Renal pelvis (tissue), 4 donors: ENCODE measurements around the gene NKX6-2. TPM values are rescaled to one million over a fixed set of nuclear protein-coding genes. Genes with fewer than 3 reads are reported as not detected.
"Not testable (repeated sequence)": the region's sequence is repeated elsewhere in the genome, so short reads cannot be mapped to it uniquely, and the experiment has no call there.

Source experiments
- DNase-seq: peaks from one replicate; pipeline ENCODE4 v3.0.0-alpha.2; 2013
- polyA plus RNA-seq, 3 donors: library from polyadenylated mRNA; unstranded; fragments of 120-200 nt; gene quantifications; one replicate each; pipeline ENCODE4 v1.2.1, GENCODE V29; 2013; ENCODE audit not compliant: insufficient read length in 3 of 3

Gene NKX6-2
- polyA plus RNA-seq, 3 donors = 4.7 to 9.0 (median 7.2) TPM

GRCh38 chr10:132757171-132757570, 28.8 kb downstream of the NKX6-2 start:
- DNase-seq = no peak

DNA sequence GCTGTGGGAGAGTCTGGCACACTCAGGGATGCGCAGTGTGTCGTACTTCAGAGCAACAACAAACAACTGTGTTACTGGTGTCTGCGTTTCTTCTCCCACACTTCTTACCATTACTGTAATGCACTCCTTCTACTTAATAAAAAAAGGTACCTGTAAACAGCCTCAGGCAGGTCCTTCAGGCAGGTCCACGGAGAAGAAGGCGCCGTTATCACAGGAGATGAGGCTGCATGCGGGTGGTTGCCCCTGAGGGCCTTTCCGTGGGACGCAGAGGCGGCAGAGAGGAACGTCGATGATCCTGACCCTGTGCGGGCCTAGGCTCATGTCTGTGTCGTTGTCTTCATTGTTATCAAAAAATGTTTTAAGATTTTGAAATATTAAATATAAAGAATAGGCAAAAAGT, 29.4 kb downstream of the NKX6-2 start:
- DNase-seq = no peak

DNA sequence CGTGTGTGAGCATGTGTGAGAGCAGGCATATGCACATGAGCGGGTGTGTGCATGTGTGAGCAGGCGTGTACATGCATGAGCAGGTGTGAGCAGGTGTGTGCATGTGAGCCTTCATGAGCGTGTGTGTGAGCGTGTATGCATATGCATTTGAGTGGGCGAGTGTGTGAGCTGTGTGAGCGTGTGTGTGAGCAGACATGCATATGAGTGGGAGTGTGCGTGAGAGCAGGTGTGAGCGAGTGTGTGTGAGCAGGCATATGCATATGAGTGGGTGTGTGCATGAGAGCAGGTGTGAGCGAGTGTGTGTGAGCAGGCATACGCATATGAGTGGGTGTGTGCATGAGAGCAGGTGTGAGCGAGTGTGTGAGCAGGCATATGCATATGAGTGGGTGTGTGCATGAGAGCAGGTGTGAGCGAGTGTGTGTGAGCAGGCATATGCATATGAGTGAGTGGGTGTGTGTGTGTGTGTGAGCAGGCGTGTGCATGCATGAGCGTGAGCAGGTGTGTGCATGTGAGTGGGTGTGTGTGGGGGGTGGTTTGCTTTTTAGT, 30.7 kb downstream of the NKX6-2 start:
- DNase-seq = no peak

DNA sequence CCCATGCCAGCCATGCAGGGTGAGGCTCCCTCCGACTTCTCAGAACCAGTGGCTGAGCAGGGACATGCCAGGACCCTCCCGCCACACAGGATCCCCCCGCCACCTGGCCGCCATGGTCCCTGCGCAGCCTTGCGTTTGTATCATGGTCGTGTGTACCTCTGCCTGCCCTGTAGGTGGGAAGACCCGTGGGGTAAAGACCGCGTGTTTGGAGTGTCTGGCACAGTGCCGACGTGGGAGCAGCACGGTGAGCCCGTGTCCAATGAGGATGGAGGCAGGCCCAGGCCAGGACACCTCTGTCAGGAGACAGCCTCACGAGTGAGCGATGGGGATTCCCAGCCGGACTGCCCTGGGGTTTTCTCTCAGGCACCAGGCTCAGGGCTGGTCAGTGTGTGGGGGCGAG, 31.9 kb downstream of the NKX6-2 start:
- DNase-seq = no peak

DNA sequence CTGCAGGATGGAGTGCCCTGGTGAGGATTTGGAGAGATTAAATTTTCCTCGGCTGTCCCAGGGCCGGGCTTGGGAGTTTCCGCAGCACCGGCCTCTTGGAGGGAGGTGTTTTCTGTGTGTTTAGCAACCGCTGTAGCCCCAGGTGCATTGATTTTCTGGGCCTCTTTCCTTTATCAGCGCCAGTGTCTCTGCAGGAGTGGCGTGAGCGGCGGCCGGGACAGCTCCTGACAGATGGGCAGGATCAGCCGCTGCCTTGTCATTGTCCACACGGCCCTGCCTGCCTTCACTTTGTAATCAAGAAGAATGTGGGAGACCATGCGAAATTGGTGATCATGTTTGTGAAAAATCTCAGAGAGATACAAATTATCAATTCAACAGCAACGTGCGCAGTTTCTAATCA, 32.4 kb downstream of the NKX6-2 start:
- DNase-seq = no peak

DNA sequence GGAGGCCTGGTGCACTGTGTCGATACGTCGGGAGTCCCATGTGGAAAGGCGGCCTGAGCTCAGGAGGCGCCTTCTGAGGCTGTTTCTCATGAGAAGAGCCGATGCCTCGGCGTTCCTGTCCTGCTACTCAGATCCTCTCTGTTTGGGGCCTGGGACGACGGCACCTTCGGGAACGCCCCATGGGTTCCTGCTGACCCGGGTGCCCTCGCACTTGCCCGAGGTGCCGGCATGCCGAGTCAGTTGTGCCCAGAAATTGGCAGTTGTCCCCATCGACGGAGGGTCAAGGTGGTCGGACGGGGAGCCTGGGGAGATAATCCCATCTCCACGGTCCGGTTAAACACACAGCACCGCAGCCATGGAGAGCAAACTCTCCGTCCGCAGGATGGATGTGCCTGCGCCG, 33.0 kb downstream of the NKX6-2 start:
- no peak for DNase-seq

- no peak for DNase-seq
Observed at GRCh38 chr10:132752378-132752777, 33.6 kb downstream of the NKX6-2 start.

DNA sequence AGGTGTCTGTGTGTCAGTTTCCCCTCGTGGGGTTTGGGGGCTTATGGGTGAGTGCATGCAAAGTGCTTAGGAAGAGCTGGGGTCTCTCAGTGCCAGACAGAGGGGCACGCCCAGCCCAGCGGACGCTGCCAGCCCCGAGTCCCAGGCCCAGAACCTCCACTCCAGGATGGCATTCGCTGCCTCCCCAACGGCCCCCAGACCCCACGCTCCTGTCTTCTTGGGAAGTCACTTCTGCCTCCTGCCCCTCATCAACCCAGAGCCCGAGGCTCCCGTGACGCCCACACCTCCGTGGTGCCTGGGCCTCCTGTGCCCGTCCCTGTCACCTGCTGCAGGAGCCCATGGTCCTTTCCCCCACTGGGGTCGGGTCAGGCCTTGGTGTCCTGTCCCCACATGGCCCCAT, 35.0 kb downstream of the NKX6-2 start:
- no peak for DNase-seq

DNA sequence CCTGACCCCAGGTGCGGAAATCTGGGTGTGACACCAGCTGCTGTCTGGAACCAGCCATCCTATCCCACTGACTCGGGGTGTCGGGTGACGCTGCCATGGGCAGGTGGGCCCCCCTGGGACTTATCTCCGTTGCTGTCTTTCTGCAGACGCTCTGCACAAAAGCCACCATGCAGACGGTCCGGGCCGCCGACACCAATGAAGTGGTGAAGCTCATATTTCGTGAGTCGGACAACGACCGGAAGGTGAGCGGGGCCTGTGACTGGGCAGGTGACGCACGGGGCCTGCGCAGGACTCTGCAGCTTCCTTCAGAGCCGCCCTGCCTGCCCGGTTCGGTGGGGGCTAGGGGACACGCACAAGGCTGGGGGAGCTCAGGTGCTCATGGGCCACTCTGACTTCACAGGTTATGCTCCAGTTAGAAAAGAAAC, 36.6 kb downstream of the NKX6-2 start:
- DNase-seq = peak; percentile 52

- peak; percentile 56 for DNase-seq
Observed at GRCh38 chr10:132748545-132749370, 37.2 kb downstream of the NKX6-2 start.

- DNase-seq = no peak
Observed at GRCh38 chr10:132748135-132748534, 37.8 kb downstream of the NKX6-2 start.

DNA sequence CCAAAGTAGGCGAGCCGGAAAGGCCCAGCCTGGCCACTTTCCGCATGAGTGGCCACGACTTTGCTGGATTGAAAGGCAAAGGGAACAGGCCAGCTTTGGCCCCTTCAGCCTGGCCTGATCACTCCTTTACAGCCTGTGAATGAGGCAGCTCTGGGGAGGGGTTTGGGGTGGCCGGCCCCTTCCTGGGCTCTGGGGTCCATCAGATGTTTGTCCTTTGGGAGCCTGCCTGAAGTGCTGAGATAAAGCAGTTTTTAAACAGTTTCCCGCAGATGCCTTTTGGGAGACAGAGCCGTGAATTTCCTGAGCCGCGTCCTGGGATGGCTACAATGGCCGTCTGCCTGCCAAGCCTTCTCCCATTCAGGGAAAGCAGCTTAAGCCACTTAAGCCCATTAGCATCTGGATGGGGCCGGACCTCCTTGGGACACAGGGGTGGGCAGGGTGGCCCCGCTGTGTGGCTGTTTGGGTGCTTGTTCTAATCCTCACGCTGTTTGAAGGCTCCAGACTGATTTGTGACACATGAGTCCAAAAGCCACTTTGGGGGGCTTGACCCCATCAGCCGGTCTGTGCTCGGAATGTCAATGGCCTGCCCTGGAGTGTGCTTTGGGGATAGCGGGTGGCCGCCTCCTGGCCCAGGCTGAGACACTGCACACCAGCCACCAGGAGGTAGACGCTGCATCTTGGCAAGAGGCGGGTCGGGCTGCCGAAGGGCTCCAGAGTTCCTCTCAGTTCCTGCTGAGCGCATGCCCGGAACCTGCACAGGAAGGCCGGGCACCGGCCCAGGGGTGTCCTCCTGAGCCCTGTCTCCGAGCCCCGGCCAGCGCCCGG, 38.9 kb downstream of the NKX6-2 start:
- no peak for DNase-seq

GRCh38 chr10:132746386-132746785, 39.6 kb downstream of the NKX6-2 start:
- DNase-seq = no peak

- DNase-seq = no peak
Observed at GRCh38 chr10:132745971-132746370, 40.0 kb downstream of the NKX6-2 start.

DNA sequence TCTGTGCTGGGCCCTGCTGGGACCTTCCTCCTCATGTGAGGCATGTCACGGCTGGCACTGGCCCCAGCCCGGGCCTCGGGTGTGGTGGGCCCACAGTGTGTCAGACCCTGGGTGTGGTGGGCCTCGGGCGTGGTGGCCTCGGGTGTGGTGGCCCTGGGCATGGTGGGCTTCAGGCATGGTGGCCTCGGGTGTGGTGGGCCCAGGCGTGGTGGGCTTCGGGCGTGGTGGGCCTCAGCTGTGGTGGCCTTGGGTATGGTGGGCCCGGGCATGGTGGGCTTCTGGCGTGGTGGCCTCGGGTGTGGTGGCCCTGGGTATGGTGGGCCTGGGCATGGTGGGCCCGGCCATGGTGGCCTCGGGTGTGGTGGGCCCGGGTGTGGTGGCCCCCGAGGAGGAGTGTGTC, 40.4 kb downstream of the NKX6-2 start:
- no peak for DNase-seq

DNA sequence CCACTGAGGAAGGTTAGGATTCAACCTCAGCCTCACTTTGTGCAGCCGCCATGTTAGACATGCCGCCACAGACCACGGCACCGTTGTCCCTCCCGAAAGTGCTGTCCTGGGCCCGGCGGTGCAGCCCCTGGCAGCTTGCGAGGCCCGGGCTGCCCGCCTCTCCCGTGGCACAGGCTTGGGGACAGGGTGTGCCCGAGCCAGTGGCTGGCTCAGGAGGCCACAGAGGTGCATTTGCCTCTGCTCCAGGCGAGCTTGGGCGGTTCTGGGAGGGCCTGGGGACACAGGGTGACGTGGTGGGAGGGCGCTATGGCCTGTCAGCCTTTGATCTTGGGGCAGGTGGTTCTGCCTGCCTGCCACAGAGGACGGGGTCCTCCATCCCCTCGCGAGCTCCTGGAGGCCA, 41.1 kb downstream of the NKX6-2 start:
- DNase-seq = no peak

GRCh38 chr10:132743925-132744490, 41.9 kb downstream of the NKX6-2 start:
- no peak for DNase-seq

- not testable (repeated sequence) for DNase-seq
Observed at GRCh38 chr10:132743196-132743924, 42.6 kb downstream of the NKX6-2 start.

DNA sequence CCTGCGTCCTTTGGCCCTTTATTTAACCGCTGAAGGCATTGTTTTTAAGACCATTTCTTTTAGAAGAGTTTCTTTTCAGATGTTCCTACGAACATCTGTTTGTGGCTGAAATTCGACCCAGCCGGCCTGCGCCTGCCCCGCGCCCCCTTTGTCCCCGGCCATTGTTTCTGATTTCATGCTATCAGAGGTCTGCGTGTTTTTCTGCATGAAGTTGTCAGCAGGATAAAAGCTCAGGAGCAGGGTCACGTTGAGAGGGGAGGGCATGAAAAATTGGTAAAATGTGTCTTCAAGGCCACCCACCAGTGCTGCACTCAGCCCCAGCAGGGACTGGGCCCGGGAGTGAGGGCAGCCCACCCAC, 43.1 kb downstream of the NKX6-2 start:
- no peak for DNase-seq

DNA sequence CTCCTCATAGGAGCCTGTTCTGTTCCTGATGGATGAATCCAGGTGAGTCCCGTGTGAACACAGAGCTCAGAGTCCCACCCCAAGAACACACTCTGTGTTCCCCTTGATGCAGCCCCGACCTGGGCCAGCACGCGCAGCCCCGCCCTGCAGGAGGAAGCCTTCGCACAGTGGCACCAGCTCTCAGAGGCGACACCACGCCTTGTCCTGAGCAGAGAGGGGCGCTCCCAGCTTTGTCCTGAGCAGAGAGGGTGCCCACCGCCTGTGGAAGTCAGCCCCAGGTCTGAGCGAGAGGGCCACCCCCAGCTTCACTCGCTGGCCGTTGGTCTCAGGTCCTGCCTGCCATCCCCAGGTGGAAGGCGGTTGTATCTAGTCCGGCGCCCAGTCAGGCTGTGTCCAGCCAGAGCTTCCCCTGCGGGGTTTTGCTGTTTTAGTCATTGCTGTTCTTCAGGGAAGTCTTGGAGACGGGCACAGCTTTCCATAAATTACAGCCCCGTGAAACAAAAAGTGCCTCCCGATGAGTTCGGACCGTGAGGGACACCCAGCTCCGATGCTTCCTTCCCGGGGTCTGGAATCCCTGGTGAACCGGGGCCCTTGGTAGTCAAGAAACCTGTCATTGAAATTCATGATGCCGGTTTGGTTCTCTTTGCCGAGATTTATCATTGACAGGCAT, 43.6 kb downstream of the NKX6-2 start:
- DNase-seq = no peak

GRCh38 chr10:132740588-132740987, 45.4 kb downstream of the NKX6-2 start:
- DNase-seq = no peak
